Glutamatergic neuron (in vitro differentiated cells): Measurements from ENCODE around the gene C20orf141. TPM values are rescaled to one million over a fixed set of nuclear protein-coding genes. Genes with fewer than 3 reads are reported as not detected.
A peak's percentile ranks its signal among the peaks of the same experiment; 100 is the strongest.

Experiments used
- DNase-seq: peaks from one replicate; pipeline ENCODE4 v3.0.0; 2022
- H3K27ac Mint-ChIP-seq: one replicate; pipeline ENCODE4 v1.8.0; 2020; ENCODE audit warnings: mild to moderate bottlenecking, mixed read lengths, inconsistent platforms; ENCODE audit not compliant: unreplicated experiment
- H3K27me3 Mint-ChIP-seq: one replicate; pipeline ENCODE4 v1.8.0; 2020; ENCODE audit warnings: mild to moderate bottlenecking, moderate library complexity, mixed read lengths, inconsistent platforms; ENCODE audit not compliant: unreplicated experiment
- H3K36me3 Mint-ChIP-seq: one replicate; pipeline ENCODE4 v1.8.0; 2020; ENCODE audit warnings: mild to moderate bottlenecking, mixed read lengths, inconsistent platforms; ENCODE audit not compliant: unreplicated experiment
- H3K4me1 Mint-ChIP-seq: one replicate; pipeline ENCODE4 v1.8.0; 2020; ENCODE audit warnings: mild to moderate bottlenecking, low read depth, mixed read lengths, inconsistent platforms; ENCODE audit not compliant: unreplicated experiment
- H3K4me3 Mint-ChIP-seq: one replicate; pipeline ENCODE4 v1.8.0; 2020; ENCODE audit warnings: mild to moderate bottlenecking, mixed read lengths, inconsistent platforms; ENCODE audit not compliant: unreplicated experiment
- H3K9me3 Mint-ChIP-seq: one replicate; pipeline ENCODE4 v1.8.0; 2020; ENCODE audit warnings: mild to moderate bottlenecking, moderate library complexity, mixed read lengths, inconsistent platforms; ENCODE audit not compliant: unreplicated experiment
- total RNA-seq: library from RNA; stranded (reverse); fragmentation: NEBNext Ultra II Directional; extraction: Animal tissue kit (Norgen Biotek cat#: 25700); gene quantifications from one replicate; pipeline ENCODE4 v1.2.1, GENCODE V29; 2021; ENCODE audit not compliant: unreplicated experiment
- TF ChIP-seq, protein P1 (sequence below): fragments of 200-600 bp; sonication (generic); IDR thresholded peaks from one replicate; pipeline ENCODE4 v1.5.0; 2021; ENCODE audit not compliant: partially characterized antibody, unreplicated experiment

Gene C20orf141
- total RNA-seq, 1 donor from 2014 or later, result not detected

DNA sequence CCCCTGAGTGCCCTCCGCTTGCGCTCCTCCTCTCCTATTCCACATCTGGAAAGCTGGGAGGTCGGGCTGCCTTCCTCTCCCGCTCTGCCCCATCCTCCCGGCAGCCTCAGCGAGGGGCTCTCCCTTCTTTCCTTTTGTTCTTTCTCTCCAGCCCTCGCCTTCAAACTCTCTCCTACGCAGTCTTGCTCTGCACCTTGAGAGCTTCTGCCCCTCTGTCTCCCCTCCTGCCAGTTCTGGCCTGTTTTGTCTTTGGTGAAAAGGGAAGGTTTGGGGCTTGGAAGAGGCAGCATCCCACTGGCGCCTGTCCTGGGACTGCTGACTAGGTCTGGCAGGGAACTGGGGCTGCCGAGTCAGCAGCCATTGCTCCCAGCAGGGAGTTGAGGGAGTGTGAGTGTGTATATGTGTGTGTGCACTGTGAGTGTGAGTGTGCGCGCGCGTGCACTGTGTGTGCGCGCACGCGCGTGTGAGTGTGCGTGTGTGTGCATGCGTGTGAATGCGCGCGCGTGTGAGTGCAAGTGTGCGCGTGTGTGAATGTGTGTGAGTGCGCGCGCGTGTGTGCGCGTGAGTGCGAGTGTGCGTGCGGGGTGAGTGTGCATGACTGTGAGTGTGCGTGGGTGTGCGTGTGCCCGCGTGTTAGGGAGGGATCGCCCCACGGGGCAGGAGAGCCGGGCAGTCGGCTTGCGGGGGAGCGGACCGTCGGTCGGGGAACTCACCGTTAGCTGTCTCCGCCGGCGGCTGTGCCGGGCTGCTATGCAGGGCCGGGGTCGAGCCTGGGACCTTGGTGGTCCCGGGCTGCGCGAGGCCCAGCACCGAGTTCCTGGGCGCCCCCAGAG lies 14.9 kb upstream of the C20orf141 start:
- Mint-ChIP-seq H3K4me3 (peak overlapping the region; percentile 91), H3K27me3 (peaks cover 30% of the 10 kb centered on the region), H3K36me3 (peaks cover 5% of the 10 kb centered on the region), H3K27ac (peak overlapping the region; percentile 69), H3K4me1 (peaks cover 7% of the 10 kb centered on the region), H3K9me3 (peaks cover 3% of the 10 kb centered on the region)
- peak; percentile 49 for DNase-seq
- TF ChIP-seq, protein P1, sequence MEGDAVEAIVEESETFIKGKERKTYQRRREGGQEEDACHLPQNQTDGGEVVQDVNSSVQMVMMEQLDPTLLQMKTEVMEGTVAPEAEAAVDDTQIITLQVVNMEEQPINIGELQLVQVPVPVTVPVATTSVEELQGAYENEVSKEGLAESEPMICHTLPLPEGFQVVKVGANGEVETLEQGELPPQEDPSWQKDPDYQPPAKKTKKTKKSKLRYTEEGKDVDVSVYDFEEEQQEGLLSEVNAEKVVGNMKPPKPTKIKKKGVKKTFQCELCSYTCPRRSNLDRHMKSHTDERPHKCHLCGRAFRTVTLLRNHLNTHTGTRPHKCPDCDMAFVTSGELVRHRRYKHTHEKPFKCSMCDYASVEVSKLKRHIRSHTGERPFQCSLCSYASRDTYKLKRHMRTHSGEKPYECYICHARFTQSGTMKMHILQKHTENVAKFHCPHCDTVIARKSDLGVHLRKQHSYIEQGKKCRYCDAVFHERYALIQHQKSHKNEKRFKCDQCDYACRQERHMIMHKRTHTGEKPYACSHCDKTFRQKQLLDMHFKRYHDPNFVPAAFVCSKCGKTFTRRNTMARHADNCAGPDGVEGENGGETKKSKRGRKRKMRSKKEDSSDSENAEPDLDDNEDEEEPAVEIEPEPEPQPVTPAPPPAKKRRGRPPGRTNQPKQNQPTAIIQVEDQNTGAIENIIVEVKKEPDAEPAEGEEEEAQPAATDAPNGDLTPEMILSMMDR, result no peak

DNA sequence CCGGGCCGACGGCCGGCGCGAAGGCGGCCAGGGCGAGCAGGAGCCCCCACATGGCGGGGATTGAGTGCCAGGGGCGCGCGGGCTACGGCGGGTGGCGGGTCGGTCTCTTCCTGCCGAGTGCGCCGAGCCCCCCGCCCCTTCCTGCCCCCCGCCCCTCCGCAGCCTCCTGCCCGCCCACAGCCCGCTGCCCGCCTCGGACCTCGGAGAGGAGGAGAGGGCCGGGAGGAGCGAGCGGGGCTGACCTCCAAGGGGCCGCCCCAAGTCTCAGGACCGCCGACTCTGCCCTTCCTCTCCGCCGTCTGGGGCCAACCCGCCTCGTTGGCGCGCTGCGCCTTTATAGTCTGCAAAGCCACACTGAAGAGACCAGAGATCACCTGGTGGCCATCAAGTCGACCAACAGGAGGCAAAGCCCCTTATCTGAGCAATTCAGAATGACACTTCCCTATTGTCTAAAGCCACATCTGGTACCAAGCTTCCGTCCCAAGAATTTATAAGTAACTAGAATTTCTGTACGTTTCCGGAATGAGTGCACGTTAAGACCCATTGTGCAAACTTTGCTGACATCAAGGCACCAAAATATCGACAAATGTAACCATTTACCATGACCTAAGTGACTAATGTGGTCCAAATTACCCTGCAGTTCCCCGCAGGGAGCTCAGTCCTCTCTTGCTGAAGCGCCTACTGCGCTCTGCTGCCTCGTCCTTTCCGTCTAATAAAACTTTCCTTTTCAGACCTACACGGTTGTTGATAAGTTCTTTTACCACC lies 14.1 kb upstream of the C20orf141 start, which contains the start of gene CPXM1:
CPXM1 (minus strand) TSS at position 107 of the 765 bp plus-strand sequence; CDS start at position 52, 55 bp downstream.
- peaks cover 30% of the 10 kb centered on the region for H3K27me3 Mint-ChIP-seq

GRCh38 chr20:2801286-2801728 lies 13.5 kb upstream of the C20orf141 start:
- peaks cover 5% of the 10 kb centered on the region for H3K36me3 Mint-ChIP-seq
- DNase-seq, result no peak
- TF ChIP-seq, protein P1, result no peak
- peaks cover 34% of the 10 kb centered on the region for H3K27me3 Mint-ChIP-seq
- no peak overlapping the region for H3K27ac Mint-ChIP-seq
- peaks cover 7% of the 10 kb centered on the region for H3K4me1 Mint-ChIP-seq
- H3K4me3 Mint-ChIP-seq, result peak overlapping the region; percentile 85
- peaks cover 7% of the 10 kb centered on the region for H3K9me3 Mint-ChIP-seq

More for the DNA sequence above, 14.1 kb upstream of the C20orf141 start, which contains the start of gene CPXM1:
- Mint-ChIP-seq H3K4me1 (peaks cover 7% of the 10 kb centered on the region), H3K9me3 (peaks cover 3% of the 10 kb centered on the region), H3K4me3 (peak within 1 kb of the TSS; percentile 91), H3K27ac (peak within 1 kb of the TSS; percentile 69), H3K36me3 (peaks cover 5% of the 10 kb centered on the region)
- peak; percentile 64 for DNase-seq
- TF ChIP-seq, protein P1, result no peak

- Mint-ChIP-seq H3K9me3 (peaks cover 7% of the 10 kb centered on the region), H3K27me3 (peaks cover 34% of the 10 kb centered on the region), H3K36me3 (peaks cover 15% of the 10 kb centered on the region), H3K27ac (no peak overlapping the region), H3K4me3 (peak overlapping the region; percentile 25), H3K4me1 (peaks cover 7% of the 10 kb centered on the region)
- TF ChIP-seq, protein P1, result no peak
- no peak for DNase-seq
Measured at GRCh38 chr20:2804041-2804828, 10.6 kb upstream of the C20orf141 start.
